Right lobe of liver (tissue), 6 donors: Measurements from ENCODE around the gene HOXA3. TPM values are rescaled to one million over a fixed set of nuclear protein-coding genes. Genes with fewer than 3 reads are reported as not detected.
A peak's percentile ranks its signal among the peaks of the same experiment; 100 is the strongest.

Experiments used
- ATAC-seq, 4 donors: fragments of 200-7000 bp; cut with Tn5 transposase; one replicate each; pipeline ENCODE4 v1.9.1; 2020; ENCODE audit warnings: mild to moderate bottlenecking in 4 of 4, moderate library complexity in 4 of 4
- DNase-seq, 3 donors: peaks; one replicate each; pipeline ENCODE4 v3.0.0-alpha.2; 2020
- H3K27ac ChIP-seq, 3 donors: fragments of 200-600 bp; one replicate each; pipeline ENCODE4 v1.8.0; 2022
- H3K27me3 ChIP-seq, 2 donors: fragments of 200-600 bp; one replicate each; pipeline ENCODE4 v1.8.0; 2022
- H3K36me3 ChIP-seq, 4 donors: fragments of 200-600 bp; sonication (generic) in 1 of 4; one replicate each; pipeline versions ENCODE4 v1.5.1 to v1.8.0; 2017 to 2022; ENCODE audit warnings: control low read depth in 1 of 4
- H3K4me1 ChIP-seq, 4 donors: fragments of 200-600 bp; sonication (generic) in 1 of 4; one replicate each; pipeline versions ENCODE4 v1.5.1 to v1.8.0; 2017 to 2022; ENCODE audit warnings: control low read depth in 1 of 4
- H3K4me3 ChIP-seq, 3 donors: fragments of 200-600 bp; one replicate each; pipeline ENCODE4 v1.8.0; 2022
- H3K9me3 ChIP-seq, 4 donors: fragments of 200-600 bp; sonication (generic) in 1 of 4; one replicate each; pipeline versions ENCODE4 v1.5.1 to v1.8.0; 2017 to 2022; ENCODE audit warnings: control low read depth in 1 of 4
- POLR2A ChIP-seq: fragments of 450-650 bp; IDR thresholded peaks from one replicate; pipeline ENCODE4 v1.6.1; 2017; ENCODE audit warnings: antibody characterized with exemption, mild to moderate bottlenecking
- WGBS: methylation state at CpG from one replicate; pipeline ENCODE4 v1.1.6; 2018; ENCODE audit warnings: low coverage, low lambda C conversion rate; ENCODE audit not compliant: insufficient coverage; ENCODE audit errors: missing lambda C conversion rate; 5-methylcytosine and 5-hydroxymethylcytosine counted together
- intact Hi-C, 2 donors: fragments of 100-400 bp; cut with DNase I; formaldehyde crosslinking; loops; one replicate each; pipeline versions ENCODE4 v1.11.2 to v1.14.1; 2022
- total RNA-seq, 6 experiments: library from RNA; depleted of rRNA in 2 of 6; stranded (reverse); fragments of >200 nt in 2 of 6; fragmentation: NEBNext Ultra II Directional in 3 of 6; extraction: Animal tissue kit (Norgen Biotek cat#: 25700) in 3 of 6; gene quantifications; one replicate each; pipeline versions ENCODE4 v1.1.0 to v1.2.4, GENCODE V29; 2016 to 2023
- TF ChIP-seq, protein P1 (sequence below), 4 donors: fragments of 200-600 bp in 3 of 4; fragments of 450-650 bp in 1 of 4; IDR thresholded peaks; one replicate each; pipeline versions ENCODE4 v1.5.1 to v1.8.0; 2016 to 2022; ENCODE audit warnings: antibody characterized with exemption in 4 of 4, mild to moderate bottlenecking in 2 of 4
- donor health status: DM: no; HTN: yes; CAD: no.
- donor health status: DM: no; HTN: no; CAD: no.
- donor health status: DM: no; HTN: no; CAD: no.
- donor health status: DM: no; HTN: yes; CAD: no.
- donor health status: DM: no; HTN: yes; CAD: no.

Gene HOXA3
- total RNA-seq, 6 experiments from 2014 or later: 0.17 to 0.26 (median 0.25) TPM; not detected in 2

- H3K4me1 ChIP-seq: peaks cover 0 to 18% (median 3%) of the 10 kb centered on the region in 4 donors
- intact Hi-C loops: no loop called here
- no peak for TF ChIP-seq POLR2A
- TF ChIP-seq, protein P1, sequence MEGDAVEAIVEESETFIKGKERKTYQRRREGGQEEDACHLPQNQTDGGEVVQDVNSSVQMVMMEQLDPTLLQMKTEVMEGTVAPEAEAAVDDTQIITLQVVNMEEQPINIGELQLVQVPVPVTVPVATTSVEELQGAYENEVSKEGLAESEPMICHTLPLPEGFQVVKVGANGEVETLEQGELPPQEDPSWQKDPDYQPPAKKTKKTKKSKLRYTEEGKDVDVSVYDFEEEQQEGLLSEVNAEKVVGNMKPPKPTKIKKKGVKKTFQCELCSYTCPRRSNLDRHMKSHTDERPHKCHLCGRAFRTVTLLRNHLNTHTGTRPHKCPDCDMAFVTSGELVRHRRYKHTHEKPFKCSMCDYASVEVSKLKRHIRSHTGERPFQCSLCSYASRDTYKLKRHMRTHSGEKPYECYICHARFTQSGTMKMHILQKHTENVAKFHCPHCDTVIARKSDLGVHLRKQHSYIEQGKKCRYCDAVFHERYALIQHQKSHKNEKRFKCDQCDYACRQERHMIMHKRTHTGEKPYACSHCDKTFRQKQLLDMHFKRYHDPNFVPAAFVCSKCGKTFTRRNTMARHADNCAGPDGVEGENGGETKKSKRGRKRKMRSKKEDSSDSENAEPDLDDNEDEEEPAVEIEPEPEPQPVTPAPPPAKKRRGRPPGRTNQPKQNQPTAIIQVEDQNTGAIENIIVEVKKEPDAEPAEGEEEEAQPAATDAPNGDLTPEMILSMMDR (IDR thresholded peaks at IDR 0.05): no peak
- H3K27ac ChIP-seq: no peak overlapping the region
- no peaks in the 10 kb centered on the region for H3K9me3 ChIP-seq
- no peaks in the 10 kb centered on the region for H3K36me3 ChIP-seq
- H3K27me3 ChIP-seq: peaks cover 0 to 17% of the 10 kb centered on the region in 2 donors
- 51% methylated on average over 26 of the region's 43 CpGs for WGBS
- ATAC-seq (peak in 3 of 4 donors; percentile 22 to 53 (median 47)), DNase-seq (no peak)
- H3K4me3 ChIP-seq: no peak overlapping the region
Observed at GRCh38 chr7:27124096-27124901, 28.1 kb downstream of the HOXA3 start.

DNA sequence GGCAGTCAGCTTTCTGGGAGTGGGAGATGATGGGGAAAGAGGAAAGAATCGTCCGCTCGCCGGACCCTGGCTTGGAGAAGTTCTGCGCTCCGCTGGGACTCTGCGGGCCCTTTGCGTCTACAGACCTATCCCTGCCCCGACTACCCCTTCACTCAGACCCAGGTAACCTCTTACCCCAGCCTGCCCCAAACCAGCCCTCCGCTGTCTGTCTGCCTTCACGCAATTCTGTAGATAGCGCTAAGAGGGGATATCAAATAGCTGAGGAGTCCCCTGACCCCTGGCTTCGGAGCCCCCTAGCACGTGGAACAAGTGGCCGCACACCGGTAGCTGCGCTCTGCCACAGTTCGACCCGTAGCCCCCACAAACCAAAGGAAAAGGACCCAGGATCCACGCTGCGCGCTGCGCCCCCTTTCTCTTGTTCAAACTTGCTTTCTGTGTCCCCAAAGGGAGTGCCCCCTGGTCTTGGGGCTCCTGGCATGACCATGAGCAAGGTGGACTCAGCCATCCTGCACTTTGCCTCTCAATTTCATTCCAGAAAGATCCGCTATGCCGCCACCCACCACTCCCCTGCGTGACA is 28.8 kb downstream of the HOXA3 start:
- no peak overlapping the region for H3K27ac ChIP-seq
- ATAC-seq: no peak
- no peaks in the 10 kb centered on the region for H3K9me3 ChIP-seq
- DNase-seq: peak in 1 of 3 donors; percentile 42
- H3K4me3 ChIP-seq: no peak overlapping the region
- H3K36me3 ChIP-seq: no peaks in the 10 kb centered on the region
- peaks cover 0 to 14% of the 10 kb centered on the region in 2 donors for H3K27me3 ChIP-seq
- intact Hi-C loops: no loop called here
- peaks cover 0 to 18% (median 3%) of the 10 kb centered on the region in 4 donors for H3K4me1 ChIP-seq
- 47% methylated on average over 17 of the region's 26 CpGs for WGBS
- TF ChIP-seq POLR2A: no peak
- TF ChIP-seq, protein P1 (IDR thresholded peaks at IDR 0.05): no peak

DNA sequence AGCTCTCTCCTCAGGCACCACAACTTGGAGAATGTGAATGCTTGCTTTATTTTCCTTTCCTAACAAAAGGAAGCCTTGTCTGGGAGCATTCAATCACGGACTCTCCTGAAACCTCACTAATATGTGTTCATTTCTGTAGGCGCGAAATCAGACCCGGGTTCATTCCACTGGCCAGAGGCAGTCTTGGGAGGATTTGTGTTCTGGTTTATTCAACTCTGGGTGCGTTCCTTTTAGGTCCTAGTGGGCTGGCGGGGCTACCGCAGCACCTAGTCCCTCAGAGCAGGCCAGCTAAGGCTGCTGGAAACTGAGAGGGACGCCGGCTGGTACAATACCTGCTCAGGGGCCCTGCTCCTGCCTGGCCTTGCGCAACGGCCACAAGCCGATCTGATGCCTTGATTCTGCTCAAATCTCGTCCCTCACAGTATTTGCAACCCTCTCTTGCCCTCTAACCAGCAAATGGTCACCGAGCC is 29.3 kb downstream of the HOXA3 start:
- Histone ChIP-seq H3K4me1 (peaks cover 0 to 18% (median 3%) of the 10 kb centered on the region in 4 donors), H3K9me3 (no peaks in the 10 kb centered on the region), H3K36me3 (no peaks in the 10 kb centered on the region), H3K27ac (no peak overlapping the region), H3K4me3 (no peak overlapping the region), H3K27me3 (peaks cover 0 to 16% of the 10 kb centered on the region in 2 donors)
- 27% methylated on average over 2 of the region's 14 CpGs for WGBS
- DNase-seq: no peak
- intact Hi-C loops: no loop called here
- no peak for TF ChIP-seq POLR2A
- TF ChIP-seq, protein P1 (IDR thresholded peaks at IDR 0.05): no peak
- no peak for ATAC-seq

GRCh38 chr7:27122077-27122910 is 30.1 kb downstream of the HOXA3 start:
- 20% methylated on average over 33 of the region's 42 CpGs for WGBS
- intact Hi-C loops: no loop called here
- DNase-seq (peak in 2 of 3 donors; percentile 42 to 73), ATAC-seq (peak; percentile 48 to 83 (median 58))
- no peaks in the 10 kb centered on the region for H3K9me3 ChIP-seq
- H3K27me3 ChIP-seq: peaks cover 0 to 17% of the 10 kb centered on the region in 2 donors
- peak overlapping the region in 1 of 3 donors; percentile 32 for H3K27ac ChIP-seq
- no peak overlapping the region for H3K4me3 ChIP-seq
- H3K36me3 ChIP-seq: no peaks in the 10 kb centered on the region
- no peak for TF ChIP-seq POLR2A
- TF ChIP-seq, protein P1 (IDR thresholded peaks at IDR 0.05): no peak
- H3K4me1 ChIP-seq: peaks cover 0 to 18% (median 3%) of the 10 kb centered on the region in 4 donors
